K562 (cell line): ENCODE measurements around the gene GRIK1. TPM values are rescaled to one million over a fixed set of nuclear protein-coding genes. Genes with fewer than 3 reads are reported as not detected.
A peak's percentile ranks its signal among the peaks of the same experiment; 100 is the strongest.

Experiments used
- ADNP ChIP-seq: fragments of 200-800 bp; sonication (Bioruptor generic); IDR thresholded peaks from 2 replicates; pipeline ENCODE4 v1.6.1; 2016; ENCODE audit warnings: missing genetic modification characterization, missing compliant biosample characterization
- ARNT ChIP-seq, 2 experiments: fragments of 450-650 bp; IDR thresholded peaks; 2 replicates each; pipeline ENCODE4 v1.6.1; 2016; ENCODE audit warnings: mild to moderate bottlenecking in 1 of 2
- ATF1 ChIP-seq, 2 experiments: fragments of 450-650 bp in 1 of 2; IDR thresholded peaks; 2 replicates each; pipeline ENCODE4 v1.6.1; 2016; ENCODE audit warnings: missing compliant biosample characterization in 1 of 2, missing genetic modification characterization in 1 of 2
- ATF7 ChIP-seq: fragments of 450-650 bp; IDR thresholded peaks from 2 replicates; pipeline ENCODE4 v1.7.1; 2014; ENCODE audit warnings: mild to moderate bottlenecking, moderate library complexity
- BCLAF1 ChIP-seq, 2 experiments: fragments of 450-650 bp in 1 of 2; IDR thresholded peaks; 2 replicates each; pipeline ENCODE4 v1.6.1; 2011 to 2017; ENCODE audit warnings: low read depth in 2 of 2, antibody characterized with exemption in 1 of 2, borderline replicate concordance in 1 of 2, low read length in 1 of 2, mild to moderate bottlenecking in 1 of 2, mixed read lengths in 1 of 2; ENCODE audit not compliant: control insufficient read depth in 1 of 2
- CCNT2 ChIP-seq: IDR thresholded peaks from 2 replicates; pipeline ENCODE4 v1.6.1; 2011; ENCODE audit warnings: borderline replicate concordance, low read depth, mild to moderate bottlenecking, moderate library complexity, mixed read lengths, low read length; ENCODE audit not compliant: insufficient read length; ENCODE audit errors: extremely low read depth
- CTCF ChIP-seq, 3 experiments: IDR thresholded peaks in 2 of 3; conservative IDR thresholded peaks in 1 of 3; 2 replicates each; pipeline ENCODE4 v1.5.1; 2011 to 2012; ENCODE audit warnings: low read length in 3 of 3, mild to moderate bottlenecking in 3 of 3, control low read depth in 2 of 3, improper control_type of control experiment in 1 of 3, inconsistent platforms in 1 of 3, low read depth in 1 of 3, mixed read lengths in 1 of 3, moderate library complexity in 1 of 3; ENCODE audit not compliant: insufficient read depth in 2 of 3
- ETS2 ChIP-seq: IDR thresholded peaks from 2 replicates; pipeline ENCODE4 v1.6.1; 2016; ENCODE audit warnings: borderline replicate concordance, missing genetic modification characterization, mild to moderate bottlenecking, moderate library complexity, missing compliant biosample characterization; ENCODE audit not compliant: poor library complexity, severe bottlenecking
- JUNB ChIP-seq: fragments of 450-650 bp; formaldehyde crosslinking; conservative IDR thresholded peaks from 2 replicates; pipeline ENCODE4 v1.4.0; 2020; ENCODE audit warnings: mild to moderate bottlenecking
- LCOR ChIP-seq: sonication (generic); formaldehyde crosslinking; IDR thresholded peaks from 2 replicates; pipeline ENCODE4 v1.8.0; 2022; ENCODE audit warnings: mild to moderate bottlenecking, missing genetic modification reagents
- MYNN ChIP-seq, 2 experiments: sonication (generic); formaldehyde crosslinking in 1 of 2; IDR thresholded peaks; 2 replicates each; pipeline versions ENCODE4 v1.5.0 to v1.6.1; 2016 to 2020; ENCODE audit warnings: antibody characterized with exemption in 1 of 2, missing genetic modification reagents in 1 of 2
- NCOA1 ChIP-seq: fragments of 450-650 bp; IDR thresholded peaks from 2 replicates; pipeline ENCODE4 v1.6.1; 2016; ENCODE audit warnings: low read depth
- NFE2 ChIP-seq: IDR thresholded peaks from 2 replicates; pipeline ENCODE4 v1.6.1; 2014; ENCODE audit warnings: antibody characterized with exemption, low read depth
- PHF8 ChIP-seq: fragments of 200-600 bp; sonication (generic); IDR thresholded peaks from 2 replicates; pipeline ENCODE4 v1.6.1; 2012; ENCODE audit warnings: mixed run types, mild to moderate bottlenecking, inconsistent platforms, low read length, moderate library complexity, borderline replicate concordance
- SREBF2 ChIP-seq: sonication (generic); formaldehyde crosslinking; IDR thresholded peaks from 2 replicates; pipeline ENCODE4 v1.4.0; 2020; ENCODE audit warnings: mild to moderate bottlenecking, missing genetic modification reagents
- TAF7 ChIP-seq: fragments of 450-650 bp; IDR thresholded peaks from 2 replicates; pipeline ENCODE4 v1.6.1; 2016; ENCODE audit warnings: missing genetic modification characterization, missing compliant biosample characterization
- ZEB2 ChIP-seq: fragments of 450-650 bp; IDR thresholded peaks from 2 replicates; pipeline ENCODE4 v1.6.1; 2016
- ZNF398 ChIP-seq: fragments of 250-450 bp; sonication (Bioruptor Pico); IDR thresholded peaks from 2 replicates; pipeline ENCODE4 v1.8.0; 2021; ENCODE audit warnings: moderate library complexity, mild to moderate bottlenecking, inconsistent platforms
- ZNF695 ChIP-seq: fragments of 450-650 bp; formaldehyde crosslinking; IDR thresholded peaks from 2 replicates; pipeline ENCODE4 v1.4.0; 2020; ENCODE audit warnings: mild to moderate bottlenecking, moderate library complexity
- polyA plus RNA-seq, 8 experiments: library from polyadenylated mRNA; depleted of rRNA in 4 of 8; stranded (reverse) in 5 of 8; unstranded in 3 of 8; fragments of >200 nt; fragmentation: Nextera tagmentation in 2 of 8; fragmentation: Illumina TruSeq in 1 of 8; extraction: Ambion mirVana in 2 of 8; extraction: Trizol in 1 of 8; gene quantifications; 2 replicates each; pipeline versions ENCODE4 v1.2.1 to v1.2.3, GENCODE V29; 2011 to 2014; ENCODE audit warnings: inconsistent platforms in 1 of 8, missing spikeins in 1 of 8
- total RNA-seq, 7 experiments: library from RNA; depleted of rRNA in 6 of 7; stranded (reverse); fragments of >200 nt in 6 of 7; fragmentation: Illumina TruSeq in 2 of 7; extraction: Trizol in 2 of 7; gene quantifications; 2 replicates each; pipeline versions ENCODE4 v1.2.1 to v1.2.3, GENCODE V29; 2011 to 2021; ENCODE audit warnings: low replicate concordance in 1 of 7

GRIK1 gene
- total and polyA plus RNA-seq, 9 of the 15 experiments (the other 6 are each of a cell fraction or from before 2014, with no cell fraction given): 0.17 to 2.8 (median 0.53) TPM

GRCh38 chr21:29641635-29642550, 297.9 kb downstream of the GRIK1 start (continued):
- TF ChIP-seq ETS2 (tag): no peak
- TF ChIP-seq CTCF (IDR thresholded peaks at IDR 0.05 in 2 of 3, conservative IDR thresholded peaks at IDR 0.05 in 1 of 3; ENCODE audit: insufficient read depth in 2 of 3, low read depth in 1 of 3, low read length in 3 of 3): no peak
- no peak for TF ChIP-seq SREBF2 (CRISPR knock-in tag)
- no peak for TF ChIP-seq ATF1 (CRISPR knock-in tag; IDR thresholded peaks at IDR 0.05)
- TF ChIP-seq ATF1 (tag; IDR thresholded peaks at IDR 0.05): peak; percentile 76
- no peak for TF ChIP-seq JUNB
- no peak for TF ChIP-seq TAF7
- no peak for TF ChIP-seq PHF8
- peak; percentile 73 for TF ChIP-seq MYNN (IDR thresholded peaks at IDR 0.05)
- no peak for TF ChIP-seq MYNN (CRISPR knock-in tag; IDR thresholded peaks at IDR 0.05)
- TF ChIP-seq ATF7: peak; percentile 80
- TF ChIP-seq ZNF695 (CRISPR knock-in tag): no peak
- peak; percentile 97 for TF ChIP-seq CCNT2
- TF ChIP-seq NFE2: peak; percentile 79
- no peak for TF ChIP-seq BCLAF1 (IDR thresholded peaks at IDR 0.05; ENCODE audit: borderline replicate concordance in 1 of 2, control insufficient read depth in 1 of 2, low read depth in 2 of 2, low read length in 1 of 2)
- peak; percentile 74 to 89; a peak in 3 of 4 replicates for TF ChIP-seq ARNT (IDR thresholded peaks at IDR 0.05)
- TF ChIP-seq ZEB2: no peak
- TF ChIP-seq ZNF398 (CRISPR knock-in tag): no peak
- TF ChIP-seq NCOA1: peak; percentile 91
- no peak for TF ChIP-seq LCOR
- peak; percentile 82 for TF ChIP-seq ADNP
